ENCODE results near the gene IL2RA. TPM values are rescaled to one million over a fixed set of nuclear protein-coding genes. Genes with fewer than 3 reads are reported as not detected.
"Not testable (repeated sequence)": the region's sequence is repeated elsewhere in the genome, so short reads cannot be mapped to it uniquely, and the experiment has no call there.

IL2RA gene
- total and polyA plus RNA-seq, 4 donors, result 0.24 to 10.3 (median 3.4) TPM

- no peak for TF ChIP-seq CTCF (IDR thresholded peaks at IDR 0.05; ENCODE audit: control extremely low read depth, extremely low read depth)
- Histone ChIP-seq H3K9me3 (ENCODE audit: control insufficient read depth in 4 of 4, insufficient read depth in 3 of 4, low read length in 3 of 4) (no peaks in the 10 kb centered on the region), H3K9ac (ENCODE audit: insufficient read depth in 1 of 2, low read length in 2 of 2) (no peak overlapping the region), H3K4me1 (ENCODE audit: control insufficient read depth in 5 of 5, insufficient read depth in 5 of 5, low read length in 5 of 5) (peaks cover 0 to 2% (median 0%) of the 10 kb centered on the region in 5 donors), H3K4me3 (no peak overlapping the region), H3K27me3 (ENCODE audit: control insufficient read depth in 3 of 3, insufficient read depth in 3 of 3, low read length in 2 of 3) (no peaks in the 10 kb centered on the region), H3K27ac (ENCODE audit: low read depth in 1 of 2, low read length in 1 of 2) (no peak overlapping the region), H3K36me3 (ENCODE audit: control insufficient read depth in 4 of 4, insufficient read depth in 4 of 4, low read length in 4 of 4) (peaks cover 0 to 48% (median 0%) of the 10 kb centered on the region in 4 donors)
- DNase-seq, result no peak
- WGBS, 2 donors, result 94 to 95% methylated on average over 29 of the region's 29 CpGs
- ATAC-seq (ENCODE audit: insufficient read depth, low FRiP score), result no peak
These were observed 100.6 kb downstream of the IL2RA start for GRCh38 chr10:5961405-5962100.

- H3K9me3 ChIP-seq (ENCODE audit: control insufficient read depth in 4 of 4, insufficient read depth in 3 of 4, low read length in 3 of 4); H3K9ac ChIP-seq (ENCODE audit: insufficient read depth in 1 of 2, low read length in 2 of 2); DNase-seq; H3K4me3 ChIP-seq; ATAC-seq (ENCODE audit: insufficient read depth, low FRiP score); H3K4me1 ChIP-seq (ENCODE audit: control insufficient read depth in 5 of 5, insufficient read depth in 5 of 5, low read length in 5 of 5); H3K27ac ChIP-seq (ENCODE audit: low read depth in 1 of 2, low read length in 1 of 2); H3K27me3 ChIP-seq (ENCODE audit: control insufficient read depth in 3 of 3, insufficient read depth in 3 of 3, low read length in 2 of 3): not testable (repeated sequence)
- whole genome bisulfite sequencing, 2 donors, result 97 to 99% methylated on average over 10 of the region's 10 CpGs
- H3K36me3 ChIP-seq (ENCODE audit: control insufficient read depth in 4 of 4, insufficient read depth in 4 of 4, low read length in 4 of 4), result peaks cover 0 to 49% (median 0%) of the 10 kb centered on the region in 4 donors
These were observed 101.2 kb downstream of the IL2RA start for GRCh38 chr10:5960973-5961275.

Small RNAs within 50 kb of the gene (small RNA-seq; reads per million reads assigned to genes)
- gene RF00397 (ENCODE audit: low replicate concordance), result not detected

Other genes with a start within 250 kb of the IL2RA start
- 100 to 1,000 TPM; 167 to 300 TPM for gene GDI2, start 248.9 kb downstream of the IL2RA start, total RNA-seq
- 100 to 1,000 TPM in 1 of 2 donors, 10 to 100 TPM in 1; 64.2 to 162 TPM for gene GDI2, start 248.9 kb downstream of the IL2RA start, polyA plus RNA-seq
- gene ANKRD16, start 172.5 kb downstream of the IL2RA start, total RNA-seq, result 10 to 100 TPM in 1 of 2 donors, 1 to 10 TPM in 1; 7.7 to 14.0 TPM
- 1 to 10 TPM; 4.5 to 5.0 TPM for gene ANKRD16, start 172.5 kb downstream of the IL2RA start, polyA plus RNA-seq
- gene FBH1, start 172.1 kb downstream of the IL2RA start, total RNA-seq, result 10 to 100 TPM; 85.3 to 93.2 TPM
- 10 to 100 TPM; 39.4 to 42.2 TPM for gene FBH1, start 172.1 kb downstream of the IL2RA start, polyA plus RNA-seq
- 10 to 100 TPM; 13.2 to 40.0 TPM for gene IL15RA, start 84.8 kb downstream of the IL2RA start, total RNA-seq
- gene IL15RA, start 84.8 kb downstream of the IL2RA start, polyA plus RNA-seq, result 10 to 100 TPM; 25.5 to 67.7 TPM
- gene RBM17, start 26.7 kb upstream of the IL2RA start, total RNA-seq, result 100 to 1,000 TPM in 1 of 2 donors, 10 to 100 TPM in 1; 84.5 to 103 TPM
- 10 to 100 TPM; 65.5 to 76.7 TPM for gene RBM17, start 26.7 kb upstream of the IL2RA start, polyA plus RNA-seq
- gene PFKFB3, start 140.6 kb upstream of the IL2RA start, total RNA-seq, result 10 to 100 TPM; 40.0 to 92.6 TPM
- 100 to 1,000 TPM in 1 of 2 donors, 10 to 100 TPM in 1; 11.4 to 234 TPM for gene PFKFB3, start 140.6 kb upstream of the IL2RA start, polyA plus RNA-seq

Data from lung (tissue), 13 donors.